IPS-20b (cell line): ENCODE measurements around the gene HEY2.
"Not testable (repeated sequence)": the region's sequence is repeated elsewhere in the genome, so short reads cannot be mapped to it uniquely, and the experiment has no call there.

Source experiments
- H3K27ac ChIP-seq: one replicate; pipeline ENCODE4 v1.5.1; 2013; ENCODE audit warnings: low read length
- H3K27me3 ChIP-seq: 2 replicates; pipeline ENCODE4 v1.6.1; 2013; ENCODE audit warnings: mild to moderate bottlenecking, low read length, inconsistent platforms; ENCODE audit not compliant: insufficient read depth
- H3K36me3 ChIP-seq: 2 replicates; pipeline ENCODE4 v1.6.1; 2013; ENCODE audit warnings: low read depth, mild to moderate bottlenecking, inconsistent platforms, low read length, moderate library complexity; ENCODE audit not compliant: insufficient read depth
- H3K4me1 ChIP-seq: 2 replicates; pipeline ENCODE4 v1.6.1; 2013; ENCODE audit warnings: mild to moderate bottlenecking, control low read depth, inconsistent platforms, low read length, moderate library complexity; ENCODE audit not compliant: insufficient read depth
- H3K4me3 ChIP-seq: 2 replicates; pipeline ENCODE4 v1.5.1; 2013; ENCODE audit warnings: mild to moderate bottlenecking, low read length, inconsistent platforms
- H3K9ac ChIP-seq: 2 replicates; pipeline ENCODE4 v1.6.1; 2013; ENCODE audit warnings: low read depth, mild to moderate bottlenecking, inconsistent platforms, low read length, moderate library complexity
- H3K9me3 ChIP-seq: 2 replicates; pipeline ENCODE4 v1.6.1; 2013; ENCODE audit warnings: mild to moderate bottlenecking, low read depth, low read length, inconsistent platforms; ENCODE audit not compliant: insufficient read depth

Gene HEY2

DNA sequence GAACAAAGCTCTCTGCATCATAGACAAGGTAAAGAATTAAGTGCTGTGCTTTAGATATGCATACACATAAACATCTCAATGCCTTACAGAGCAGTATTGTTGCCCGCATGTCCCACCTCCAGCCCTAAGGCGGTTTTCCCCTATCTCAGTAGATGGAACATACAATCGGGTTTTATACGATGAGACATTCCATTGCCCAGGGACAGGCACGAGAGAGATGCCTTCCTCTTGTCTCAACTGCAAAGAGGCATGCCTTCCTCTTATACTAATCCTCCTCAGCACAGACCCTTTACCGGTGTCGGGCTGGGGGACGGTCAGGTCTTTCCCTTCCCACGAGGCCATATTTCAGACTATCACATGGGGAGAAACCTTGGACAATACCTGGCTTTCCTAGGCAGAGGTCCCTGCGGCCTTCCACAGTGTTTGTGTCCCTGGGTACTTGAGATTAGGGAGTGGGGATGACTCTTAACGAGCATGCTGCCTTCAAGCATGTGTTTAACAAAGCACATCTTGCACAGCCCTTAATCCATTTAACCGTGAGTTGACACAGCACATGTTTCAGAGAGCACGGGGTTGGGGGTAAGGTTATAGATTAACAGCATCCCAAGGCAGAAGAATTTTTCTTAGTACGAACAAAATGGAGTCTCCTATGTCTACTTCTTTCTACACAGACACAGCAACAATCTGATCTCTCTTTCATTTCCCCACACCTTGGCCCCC lies 26.8 kb downstream of the HEY2 start:
- not testable (repeated sequence) for H3K9me3 ChIP-seq, H3K9ac ChIP-seq, H3K36me3 ChIP-seq, H3K27ac ChIP-seq, H3K27me3 ChIP-seq, H3K4me1 ChIP-seq, H3K4me3 ChIP-seq

DNA sequence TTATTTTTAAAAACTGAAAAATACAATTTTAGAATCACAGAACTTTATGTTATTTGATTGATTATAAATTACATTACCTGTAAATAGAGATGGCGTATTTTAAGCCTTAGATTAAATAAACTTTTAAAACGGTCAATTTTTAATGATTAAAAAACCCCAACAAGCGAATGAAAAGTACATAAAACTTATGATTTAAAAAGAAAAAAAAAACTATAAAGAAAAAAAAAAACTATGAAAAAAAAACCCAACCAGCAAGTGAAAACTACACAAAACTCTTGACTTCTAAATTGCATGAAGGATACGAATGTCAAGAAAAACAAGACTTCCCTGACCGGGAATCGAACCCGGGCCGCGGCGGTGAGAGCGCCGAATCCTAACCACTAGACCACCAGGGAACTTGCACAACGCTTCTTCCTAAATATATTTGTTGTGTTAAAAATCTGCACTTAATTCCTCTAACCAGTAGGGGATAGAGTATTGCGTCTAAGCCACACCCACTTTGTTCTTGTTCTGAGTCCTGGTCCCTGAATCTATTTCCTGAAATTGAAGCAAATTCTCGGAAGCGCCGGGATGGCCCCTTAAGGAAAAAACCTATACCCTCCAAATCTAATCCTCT lies 30.6 kb downstream of the HEY2 start:
- Histone ChIP-seq H3K9me3 (no peaks in the 10 kb centered on the region), H3K4me3 (peak overlapping the region; percentile 81), H3K9ac (peak overlapping the region; percentile 88; the same call in 1 of the 2 replicates), H3K27ac (no peak overlapping the region), H3K27me3 (no peaks in the 10 kb centered on the region), H3K4me1 (0 out of 2 replicates have a peak, but pooled peaks cover 5% of the 10 kb centered on the region), H3K36me3 (no peaks in the 10 kb centered on the region)

GRCh38 chr6:125780540-125781313 lies 31.3 kb downstream of the HEY2 start:
- Histone ChIP-seq H3K27me3 (no peaks in the 10 kb centered on the region), H3K27ac (no peak overlapping the region), H3K36me3 (no peaks in the 10 kb centered on the region), H3K4me1 (0 out of 2 replicates have a peak, but pooled peaks cover 5% of the 10 kb centered on the region), H3K4me3 (peak overlapping the region; percentile 81), H3K9me3 (no peaks in the 10 kb centered on the region), H3K9ac (peak overlapping the region; percentile 88; the same call in 1 of the 2 replicates)

DNA sequence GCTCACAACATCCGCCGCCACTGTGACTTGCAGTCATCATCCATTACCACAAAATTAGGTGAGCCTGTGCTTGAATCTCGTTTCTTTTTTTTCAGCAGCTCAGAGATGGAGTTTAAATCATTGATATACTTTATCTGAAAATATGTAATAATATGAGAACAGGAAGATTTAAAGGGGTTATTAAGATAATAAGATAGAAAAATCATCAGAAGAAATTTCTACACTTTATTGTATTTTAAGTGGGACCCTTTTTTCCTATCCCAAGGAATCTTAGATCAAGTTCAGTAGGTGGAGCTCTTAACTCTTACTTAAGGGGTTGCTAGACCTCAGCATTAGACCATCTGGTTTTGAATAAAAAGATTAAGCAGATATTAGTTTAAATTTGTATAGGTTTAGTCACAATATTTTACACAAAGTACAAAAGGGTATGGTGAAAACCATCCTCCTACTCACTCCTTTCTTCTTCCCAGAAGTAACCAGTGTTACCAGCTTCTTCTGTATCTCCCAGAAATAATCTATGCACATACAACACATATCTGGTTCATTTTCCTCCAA lies 32.0 kb downstream of the HEY2 start:
- H3K9me3 ChIP-seq: no peaks in the 10 kb centered on the region
- peak overlapping the region; percentile 81 for H3K4me3 ChIP-seq
- no peak overlapping the region for H3K27ac ChIP-seq
- no peaks in the 10 kb centered on the region for H3K36me3 ChIP-seq
- H3K27me3 ChIP-seq: no peaks in the 10 kb centered on the region
- 0 out of 2 replicates have a peak, but pooled peaks cover 5% of the 10 kb centered on the region for H3K4me1 ChIP-seq
- peak overlapping the region; percentile 88; the same call in 1 of the 2 replicates for H3K9ac ChIP-seq

- peaks cover 6% of the 10 kb centered on the region; the same call in 1 of the 2 replicates for H3K4me1 ChIP-seq
- no peak overlapping the region for H3K9ac ChIP-seq
- H3K36me3 ChIP-seq: no peaks in the 10 kb centered on the region
- H3K27ac ChIP-seq: no peak overlapping the region
- H3K4me3 ChIP-seq: no peak overlapping the region
- no peaks in the 10 kb centered on the region for H3K9me3 ChIP-seq
- no peaks in the 10 kb centered on the region for H3K27me3 ChIP-seq
These were observed 34.9 kb downstream of the HEY2 start for GRCh38 chr6:125784365-125784764.

GRCh38 chr6:125787791-125788190 lies 38.4 kb downstream of the HEY2 start:
- H3K4me1 ChIP-seq: peaks cover 15% of the 10 kb centered on the region; the same call in 1 of the 2 replicates
- H3K9ac ChIP-seq: no peak overlapping the region
- no peaks in the 10 kb centered on the region for H3K9me3 ChIP-seq
- H3K27ac ChIP-seq: no peak overlapping the region
- no peaks in the 10 kb centered on the region for H3K36me3 ChIP-seq
- H3K27me3 ChIP-seq: peaks cover 7% of the 10 kb centered on the region
- H3K4me3 ChIP-seq: no peak overlapping the region

DNA sequence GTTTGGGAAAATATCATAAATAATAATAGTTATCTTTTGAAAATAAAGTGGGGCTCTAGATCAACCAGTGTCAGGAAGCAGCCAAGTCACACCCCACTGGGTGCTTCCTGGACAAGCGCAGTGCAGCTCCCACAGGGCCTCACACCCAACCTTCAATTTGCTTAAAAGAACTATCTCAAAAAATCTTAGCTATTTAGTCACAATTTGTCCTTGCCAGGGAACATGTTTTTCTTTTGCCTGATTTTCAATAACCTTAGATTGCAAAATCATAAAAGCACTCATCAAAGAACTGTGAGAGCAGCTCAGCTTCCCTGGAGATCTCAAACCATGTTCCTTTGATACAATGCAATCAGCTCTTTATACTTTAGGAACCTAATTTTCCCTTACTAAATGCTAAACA lies 39.7 kb downstream of the HEY2 start:
- Histone ChIP-seq H3K4me3 (peak overlapping the region; percentile 89; the same call in 1 of the 2 replicates), H3K4me1 (peaks cover 18% of the 10 kb centered on the region; the same call in 1 of the 2 replicates), H3K27me3 (peaks cover 7% of the 10 kb centered on the region), H3K27ac (no peak overlapping the region), H3K36me3 (no peaks in the 10 kb centered on the region), H3K9me3 (no peaks in the 10 kb centered on the region), H3K9ac (no peak overlapping the region)

DNA sequence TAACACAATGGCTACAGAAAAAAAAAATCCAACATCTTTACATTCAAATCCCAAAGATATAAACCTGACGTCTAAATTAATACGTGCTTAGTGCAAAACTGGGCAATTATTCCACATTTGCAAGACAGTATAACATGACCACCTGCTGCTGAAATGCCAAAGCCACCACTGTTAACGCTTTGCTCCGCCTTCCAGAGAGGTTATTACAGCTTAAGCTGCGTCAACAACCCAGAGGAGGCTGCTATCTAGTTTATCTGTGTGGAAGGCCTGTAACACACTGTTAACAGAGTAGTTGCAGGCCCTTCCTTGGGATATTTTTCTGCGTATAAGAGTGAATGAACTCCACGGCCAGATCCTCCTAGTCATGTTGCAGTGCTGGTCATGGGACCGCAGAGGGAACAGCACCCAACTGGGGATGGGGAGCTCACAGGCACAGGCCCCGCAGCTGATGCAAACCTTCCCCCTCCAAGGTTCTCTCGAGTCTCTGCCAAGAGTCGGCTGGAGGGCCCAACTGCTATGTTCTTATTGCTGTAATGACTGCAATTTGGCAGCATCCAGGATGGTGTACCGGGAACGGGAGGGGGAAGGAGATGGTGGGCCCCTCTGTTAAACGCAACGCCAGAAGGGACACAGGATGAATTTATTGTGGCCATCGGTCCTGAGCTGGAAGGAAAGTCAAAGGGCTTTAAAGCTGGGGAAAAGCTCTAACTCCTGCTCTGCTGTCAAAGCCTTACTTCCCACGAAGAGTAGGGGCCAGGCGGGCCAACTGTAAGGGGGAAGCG lies 40.3 kb downstream of the HEY2 start:
- Histone ChIP-seq H3K4me1 (peaks cover 18% of the 10 kb centered on the region; the same call in 1 of the 2 replicates), H3K36me3 (no peaks in the 10 kb centered on the region), H3K27me3 (peaks cover 7% of the 10 kb centered on the region), H3K27ac (no peak overlapping the region), H3K4me3 (peak overlapping the region; percentile 89), H3K9me3 (no peaks in the 10 kb centered on the region), H3K9ac (peak overlapping the region; percentile 71; the same call in 1 of the 2 replicates)

DNA sequence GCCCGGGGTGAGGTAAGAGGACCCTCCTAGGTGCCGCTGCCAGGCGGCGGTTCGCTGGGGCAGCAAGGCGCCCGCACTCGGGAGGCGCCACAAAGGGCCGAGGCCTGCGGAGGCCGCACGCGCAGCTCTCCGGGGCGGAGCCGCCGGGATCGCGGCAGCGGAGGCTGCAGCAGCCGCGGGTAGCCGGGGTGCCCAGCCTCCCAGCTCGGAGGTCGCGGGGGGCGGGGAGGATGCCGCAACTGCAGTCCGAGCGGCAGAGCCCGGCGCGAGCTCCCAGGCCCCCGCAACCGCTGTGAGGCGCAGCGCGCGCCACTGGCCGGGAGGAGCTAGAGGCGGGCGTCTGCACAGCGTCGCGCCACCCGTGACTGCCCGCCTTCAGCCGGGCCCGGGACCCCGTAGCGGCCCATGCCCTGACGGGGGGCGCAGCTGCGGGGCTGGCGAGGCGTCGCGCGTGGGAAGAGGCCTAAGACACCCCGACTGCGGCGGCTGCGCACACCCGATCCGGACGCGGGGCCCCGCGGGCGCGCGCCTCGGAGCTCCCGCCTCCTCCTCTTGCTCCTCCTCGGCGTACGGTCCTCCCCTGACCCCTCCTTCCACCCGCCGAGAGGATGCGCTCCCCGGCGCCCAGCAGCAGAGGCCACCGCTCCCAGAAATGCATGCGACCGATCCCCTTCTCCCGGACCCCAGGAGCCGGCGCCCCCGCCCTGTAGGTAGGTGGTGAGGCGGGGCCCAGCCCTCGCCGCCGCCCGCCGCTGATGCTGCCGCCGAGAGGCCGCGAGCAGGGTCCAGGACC lies 41.1 kb downstream of the HEY2 start, which contains the start of gene NCOA7:
Gene NCOA7, plus strand, starts transcription at position 603 of the 793 bp plus-strand sequence. CDS start 24,395 bp downstream, outside the sequence.
- Histone ChIP-seq H3K9ac (peak within 1 kb of the TSS; percentile 71; the same call in 1 of the 2 replicates), H3K4me3 (peak within 1 kb of the TSS; percentile 89), H3K9me3 (no peaks in the 10 kb centered on the region), H3K36me3 (no peaks in the 10 kb centered on the region), H3K27ac (no peak within 1 kb of the TSS), H3K27me3 (peaks cover 7% of the 10 kb centered on the region), H3K4me1 (peaks cover 18% of the 10 kb centered on the region; the same call in 1 of the 2 replicates)

- Histone ChIP-seq H3K9ac (peak overlapping the region; percentile 71; the same call in 1 of the 2 replicates), H3K4me1 (peaks cover 18% of the 10 kb centered on the region; the same call in 1 of the 2 replicates), H3K36me3 (no peaks in the 10 kb centered on the region), H3K27ac (no peak overlapping the region), H3K4me3 (peak overlapping the region; percentile 89), H3K27me3 (peaks cover 7% of the 10 kb centered on the region), H3K9me3 (no peaks in the 10 kb centered on the region)
These were observed 41.9 kb downstream of the HEY2 start for GRCh38 chr6:125791151-125791819.
